Activated CD4-positive, alpha-beta T cell treated with anti-CD3 and anti-CD28 coated beads for 1 hour (primary cell): ENCODE measurements around the gene GPBP1L1.
A peak's percentile ranks its signal among the peaks of the same experiment; 100 is the strongest.

ENCODE experiments used
- DNase-seq: peaks from one replicate; pipeline ENCODE4 v3.0.0-alpha.2; 2020

GPBP1L1 gene

GRCh38 chr1:45584351-45585109 is 101.8 kb downstream of the GPBP1L1 start:
- peak; percentile 75 for DNase-seq

- DNase-seq, result peak; percentile 89
These were observed 102.5 kb downstream of the GPBP1L1 start, which contains the start of gene NASP for GRCh38 chr1:45583666-45584350. Gene NASP (plus strand): TSS chr1:45584041. CDS start chr1:45584147, 106 bp downstream.

- DNase-seq, result peak; percentile 86
These were observed 103.1 kb downstream of the GPBP1L1 start for GRCh38 chr1:45583264-45583665.
